Breast epithelium (tissue), 3 donors: ENCODE measurements around the gene BPNT1.

Experiments used
- POLR2A ChIP-seq: fragments of 450-650 bp; IDR thresholded peaks from one replicate; pipeline ENCODE4 v1.6.1; 2016; ENCODE audit warnings: antibody characterized with exemption, mild to moderate bottlenecking, moderate library complexity
- TF ChIP-seq, protein P1 (sequence below), 3 donors: fragments of 450-650 bp; IDR thresholded peaks; one replicate each; pipeline ENCODE4 v1.5.1; 2016 to 2017; ENCODE audit warnings: antibody characterized with exemption in 3 of 3, mild to moderate bottlenecking in 3 of 3, moderate library complexity in 3 of 3

DNA sequence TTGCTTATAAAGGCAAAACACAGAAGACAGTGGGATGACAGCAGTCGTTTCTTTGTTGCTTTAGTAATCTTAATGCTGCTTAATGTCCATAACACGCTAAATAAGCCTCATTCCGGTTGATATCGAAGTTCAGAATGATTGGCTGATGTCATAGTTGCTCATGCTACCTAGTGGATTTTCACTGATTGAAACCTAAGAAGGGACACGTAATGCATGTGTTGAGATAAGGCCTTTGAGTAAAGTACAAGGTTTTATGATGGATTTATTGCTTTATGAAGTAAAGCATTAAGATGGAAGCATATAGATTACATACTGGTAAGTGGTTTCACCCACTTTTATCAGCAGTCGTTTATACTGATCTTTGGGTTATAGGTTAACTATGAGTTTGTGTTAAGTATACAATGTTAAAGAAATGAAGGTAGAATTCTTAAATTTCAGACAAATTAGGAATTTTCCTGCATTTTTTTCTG is 29.5 kb upstream of the BPNT1 start:
- TF ChIP-seq, protein P1, sequence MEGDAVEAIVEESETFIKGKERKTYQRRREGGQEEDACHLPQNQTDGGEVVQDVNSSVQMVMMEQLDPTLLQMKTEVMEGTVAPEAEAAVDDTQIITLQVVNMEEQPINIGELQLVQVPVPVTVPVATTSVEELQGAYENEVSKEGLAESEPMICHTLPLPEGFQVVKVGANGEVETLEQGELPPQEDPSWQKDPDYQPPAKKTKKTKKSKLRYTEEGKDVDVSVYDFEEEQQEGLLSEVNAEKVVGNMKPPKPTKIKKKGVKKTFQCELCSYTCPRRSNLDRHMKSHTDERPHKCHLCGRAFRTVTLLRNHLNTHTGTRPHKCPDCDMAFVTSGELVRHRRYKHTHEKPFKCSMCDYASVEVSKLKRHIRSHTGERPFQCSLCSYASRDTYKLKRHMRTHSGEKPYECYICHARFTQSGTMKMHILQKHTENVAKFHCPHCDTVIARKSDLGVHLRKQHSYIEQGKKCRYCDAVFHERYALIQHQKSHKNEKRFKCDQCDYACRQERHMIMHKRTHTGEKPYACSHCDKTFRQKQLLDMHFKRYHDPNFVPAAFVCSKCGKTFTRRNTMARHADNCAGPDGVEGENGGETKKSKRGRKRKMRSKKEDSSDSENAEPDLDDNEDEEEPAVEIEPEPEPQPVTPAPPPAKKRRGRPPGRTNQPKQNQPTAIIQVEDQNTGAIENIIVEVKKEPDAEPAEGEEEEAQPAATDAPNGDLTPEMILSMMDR (IDR thresholded peaks at IDR 0.05): no peak
- no peak for TF ChIP-seq POLR2A
